ENCODE data around the gene UNKL.
"Not testable (repeated sequence)": the region's sequence is repeated elsewhere in the genome, so short reads cannot be mapped to it uniquely, and the experiment has no call there.

UNKL gene

GRCh38 chr16:1337486-1337885 is 77.0 kb downstream of the UNKL start:
- DNase-seq (ENCODE audit: low read depth) = no peak

- no peak for DNase-seq (ENCODE audit: low read depth)
Observed at GRCh38 chr16:1336619-1337018, 77.9 kb downstream of the UNKL start.

DNA sequence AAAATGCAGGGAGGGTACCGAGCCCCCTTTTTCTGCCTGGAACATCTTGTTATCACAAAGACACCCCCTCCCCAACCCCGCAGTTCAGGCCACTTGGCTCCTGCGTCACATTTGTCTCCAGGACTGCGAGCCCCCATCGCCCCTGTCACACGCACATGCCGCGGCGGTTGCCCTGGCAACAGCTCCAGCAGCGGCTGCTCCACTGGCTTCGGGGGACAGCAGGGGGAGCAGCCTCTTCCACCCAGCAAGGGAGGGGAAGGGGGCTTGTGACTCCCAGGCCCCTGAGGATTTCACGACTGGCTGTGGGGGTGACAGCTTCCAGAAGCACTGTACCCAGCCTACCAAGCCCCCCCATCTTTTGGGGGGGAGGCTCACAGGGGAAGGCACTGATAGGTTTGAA is 78.5 kb downstream of the UNKL start:
- no peak for DNase-seq (ENCODE audit: low read depth)

- no peak for DNase-seq (ENCODE audit: low read depth)
Observed at GRCh38 chr16:1335211-1335971, 79.1 kb downstream of the UNKL start.

GRCh38 chr16:1334739-1335138 is 79.8 kb downstream of the UNKL start:
- no peak for DNase-seq (ENCODE audit: low read depth)

DNA sequence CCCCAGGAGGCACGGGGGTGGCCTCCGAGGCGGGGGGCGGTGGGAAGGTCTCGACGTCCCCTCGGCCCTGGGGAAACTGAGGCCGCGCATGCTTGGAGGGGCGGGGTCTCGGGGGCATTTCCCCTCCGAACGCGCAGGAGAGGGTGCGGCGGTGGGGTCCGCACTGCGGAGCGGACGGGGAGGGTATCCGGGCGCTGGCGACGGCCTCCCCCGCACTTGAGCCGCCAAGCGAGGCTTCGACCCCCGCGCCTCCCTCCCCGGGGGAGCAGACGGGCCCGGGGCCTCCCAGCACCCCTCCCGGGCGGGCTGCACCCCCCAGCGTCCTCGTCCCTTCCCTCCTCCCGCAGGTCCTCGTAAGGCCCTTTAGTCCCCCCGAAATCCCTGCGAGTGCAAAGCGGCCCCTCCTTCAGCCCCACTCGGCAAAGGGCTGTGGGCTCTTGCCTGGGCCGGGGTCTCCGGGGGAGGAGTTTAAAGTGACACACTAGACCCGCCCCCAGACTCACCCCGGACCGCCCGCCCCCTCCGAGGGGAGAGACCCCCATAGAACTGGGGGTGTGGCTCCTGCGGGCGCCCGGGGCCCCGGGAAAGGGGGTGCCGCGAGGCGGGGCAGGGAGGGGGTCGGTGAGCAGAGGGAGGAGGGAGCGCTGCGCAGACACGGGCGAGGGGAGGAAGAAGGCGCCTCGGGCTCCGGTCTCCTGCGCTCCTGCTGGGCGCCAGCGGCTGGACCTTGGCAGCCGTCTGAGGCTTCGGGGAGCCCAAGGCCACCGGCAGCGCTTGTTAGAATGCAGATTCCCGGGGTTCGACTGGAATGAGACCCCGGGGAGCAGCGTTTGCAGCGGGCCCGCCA is 80.4 kb downstream of the UNKL start:
- no peak for DNase-seq (ENCODE audit: low read depth)

DNA sequence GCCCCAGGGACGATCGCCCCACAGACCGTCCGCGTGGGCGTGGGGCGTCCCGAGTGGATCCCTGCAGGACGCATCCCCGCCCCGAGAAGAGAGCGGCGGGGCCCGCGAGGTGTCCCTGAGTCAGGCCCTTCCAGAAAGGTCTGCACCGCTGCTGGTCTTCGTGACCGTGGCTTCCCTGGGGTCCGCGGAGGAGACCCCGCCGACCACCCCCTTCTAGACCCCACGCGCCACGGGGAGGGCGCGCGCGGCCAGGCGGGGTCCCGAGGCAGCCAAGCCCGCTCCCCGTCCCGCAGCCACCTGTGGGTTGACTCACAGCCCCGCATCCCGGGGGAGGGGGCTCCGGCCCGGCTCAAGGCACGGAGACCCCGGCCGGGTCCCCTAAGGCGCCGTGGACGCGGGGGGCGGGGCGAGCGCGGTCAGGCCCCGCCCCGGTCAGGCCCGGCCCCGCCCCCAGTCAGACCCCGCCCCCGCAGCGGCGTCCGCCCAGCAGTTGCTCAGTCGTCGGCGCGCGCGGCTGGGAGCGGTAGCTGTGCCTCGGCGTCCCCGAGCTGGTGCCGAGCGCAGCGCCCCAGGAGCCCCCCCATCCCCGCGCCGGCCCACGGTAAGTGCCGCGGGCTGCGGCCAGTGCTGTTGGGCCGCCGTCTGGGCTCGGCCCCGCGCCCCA is 81.2 kb downstream of the UNKL start, which contains the start of gene BAIAP3:
Gene BAIAP3, plus strand, starts transcription at position 497 of the 664 bp plus-strand sequence. CDS start 4,905 bp downstream, outside the sequence.
- no peak for DNase-seq (ENCODE audit: low read depth)

GRCh38 chr16:1332618-1333148 is 81.8 kb downstream of the UNKL start:
- no peak for DNase-seq (ENCODE audit: low read depth)

GRCh38 chr16:1331712-1332617 is 82.5 kb downstream of the UNKL start:
- no peak for DNase-seq (ENCODE audit: low read depth)

DNA sequence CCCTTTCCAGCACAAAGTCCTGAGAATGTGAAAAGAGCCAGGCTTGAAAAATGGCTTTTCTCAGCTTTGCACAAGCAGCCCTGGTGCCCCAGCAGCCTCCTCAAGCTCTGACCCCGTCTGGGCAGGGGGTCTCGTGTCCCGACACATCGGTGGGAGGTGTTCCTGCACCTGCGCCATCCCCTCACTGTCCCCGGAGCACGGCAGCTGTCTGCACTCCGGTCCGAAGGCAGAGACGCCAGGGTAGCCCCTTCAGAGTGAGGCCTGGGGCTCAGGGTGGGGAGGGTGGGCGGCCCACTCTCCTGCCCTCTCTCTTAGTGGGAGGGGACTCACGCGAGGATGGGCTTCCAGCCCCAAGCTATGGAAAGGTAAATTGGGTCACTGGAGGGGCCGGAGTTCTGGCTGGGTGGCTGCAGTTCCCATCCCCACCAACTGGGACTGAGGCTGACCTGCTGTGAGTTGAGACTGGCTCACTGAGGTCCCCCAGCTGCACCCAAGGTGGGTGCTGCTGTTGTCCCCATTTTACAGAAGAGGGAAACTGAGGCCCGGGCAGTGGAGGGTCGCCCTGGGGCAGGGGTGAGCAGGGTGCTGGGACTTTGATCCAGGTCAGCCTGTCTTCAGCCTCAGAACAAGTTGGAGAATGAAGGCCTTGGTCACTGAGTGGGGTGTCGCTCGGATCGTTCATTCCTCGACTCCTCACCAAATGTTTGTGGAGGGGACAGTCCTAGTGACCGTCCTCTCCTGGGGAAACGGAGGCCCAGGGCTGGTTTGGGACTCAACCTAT is 83.4 kb downstream of the UNKL start:
- DNase-seq (ENCODE audit: low read depth) = no peak

GRCh38 chr16:1330260-1330914 is 84.1 kb downstream of the UNKL start:
- no peak for DNase-seq (ENCODE audit: low read depth)

DNA sequence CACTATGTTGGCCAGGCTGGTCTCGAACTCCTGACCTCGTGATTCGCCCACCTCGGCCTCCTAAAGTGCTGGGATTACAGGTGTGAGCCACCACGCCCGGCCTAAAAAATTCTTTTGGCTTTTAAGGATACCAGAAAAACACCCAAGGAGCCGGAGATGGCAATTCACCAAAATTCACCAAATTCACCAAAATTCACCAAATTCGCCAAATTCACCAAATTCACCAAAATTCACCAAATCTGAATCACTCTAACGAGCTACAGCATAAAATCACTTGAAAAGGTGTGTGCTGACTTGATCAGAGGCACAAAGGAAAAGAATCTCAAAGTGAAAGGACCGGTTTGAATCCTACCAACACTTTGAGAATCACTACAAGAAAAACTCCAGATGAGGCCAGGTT is 85.5 kb downstream of the UNKL start:
- not testable (repeated sequence) for DNase-seq (ENCODE audit: low read depth)

GRCh38 chr16:1328136-1328535 is 86.4 kb downstream of the UNKL start:
- not testable (repeated sequence) for DNase-seq (ENCODE audit: low read depth)

- no peak for DNase-seq (ENCODE audit: low read depth)
Observed at GRCh38 chr16:1327619-1327947, 86.9 kb downstream of the UNKL start.

DNA sequence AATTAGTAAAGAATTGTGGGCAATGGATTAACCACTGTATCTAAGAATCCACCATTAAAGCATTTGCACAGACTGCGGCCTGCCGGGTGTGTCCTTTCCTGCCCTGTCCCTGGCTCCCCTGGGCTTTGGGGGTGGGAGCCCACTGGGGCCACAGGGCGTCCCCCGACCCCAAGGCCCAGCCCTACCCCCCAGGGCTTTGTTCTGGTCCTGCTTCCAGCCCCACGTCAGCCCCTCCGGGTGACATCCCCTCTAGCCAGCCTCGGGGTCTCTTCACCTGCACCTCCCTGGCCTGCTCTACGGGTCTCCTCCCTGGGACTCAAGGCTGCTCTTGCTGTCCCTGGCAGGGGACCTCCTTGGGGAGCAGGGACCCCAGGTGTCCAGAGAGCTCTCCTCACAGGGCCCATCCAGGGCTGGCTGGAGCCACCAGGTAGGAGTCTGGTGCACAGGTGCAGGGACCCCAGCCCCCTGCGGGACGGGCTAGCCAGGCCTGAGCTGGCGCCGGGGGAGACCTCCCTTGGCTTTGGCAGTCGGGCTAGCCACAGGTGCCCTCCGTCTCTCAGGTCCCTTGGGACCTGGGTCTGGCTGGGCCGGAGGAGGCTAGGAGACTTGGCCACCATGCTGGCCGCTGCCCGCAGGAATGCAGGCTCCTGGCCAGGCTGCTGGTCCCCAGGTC is 87.4 kb downstream of the UNKL start:
- DNase-seq (ENCODE audit: low read depth) = no peak

- no peak for DNase-seq (ENCODE audit: low read depth)
Observed at GRCh38 chr16:1326391-1326790, 88.1 kb downstream of the UNKL start.

DNA sequence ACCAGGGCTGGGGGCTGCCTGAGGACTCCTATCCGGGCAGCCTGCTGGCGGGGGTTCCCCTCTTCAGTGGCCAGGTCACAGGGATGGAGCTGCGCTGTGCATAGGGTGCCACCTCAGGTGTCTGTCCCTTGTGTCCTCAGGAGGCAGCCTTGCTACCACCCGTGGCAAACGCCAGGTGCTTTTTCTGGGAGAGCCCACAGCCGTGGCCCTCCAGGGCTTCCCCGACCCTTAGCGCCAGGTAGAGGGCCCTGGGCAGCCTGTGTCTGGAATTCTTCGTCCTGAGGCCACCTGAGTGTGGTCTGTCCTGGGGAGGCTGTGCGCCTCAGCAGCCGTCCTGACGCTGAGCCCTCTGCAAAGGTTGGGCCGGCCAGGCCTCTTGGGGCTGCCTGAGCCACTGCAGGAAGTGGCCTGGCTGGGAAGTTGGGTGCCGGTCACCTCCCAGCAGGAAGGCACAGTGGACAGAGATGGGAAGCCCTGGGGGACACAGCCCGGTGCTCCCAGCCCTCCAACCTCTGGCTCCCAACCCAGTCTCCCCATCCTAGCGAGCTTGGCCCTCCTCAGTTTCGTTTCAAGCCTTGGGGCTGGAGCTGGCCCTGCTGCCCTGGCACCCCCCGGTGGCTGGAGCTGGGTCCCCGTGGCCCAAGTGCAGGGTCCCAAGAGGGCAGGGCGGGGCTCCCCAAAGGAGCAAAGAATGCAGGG is 88.7 kb downstream of the UNKL start:
- no peak for DNase-seq (ENCODE audit: low read depth)

DNA sequence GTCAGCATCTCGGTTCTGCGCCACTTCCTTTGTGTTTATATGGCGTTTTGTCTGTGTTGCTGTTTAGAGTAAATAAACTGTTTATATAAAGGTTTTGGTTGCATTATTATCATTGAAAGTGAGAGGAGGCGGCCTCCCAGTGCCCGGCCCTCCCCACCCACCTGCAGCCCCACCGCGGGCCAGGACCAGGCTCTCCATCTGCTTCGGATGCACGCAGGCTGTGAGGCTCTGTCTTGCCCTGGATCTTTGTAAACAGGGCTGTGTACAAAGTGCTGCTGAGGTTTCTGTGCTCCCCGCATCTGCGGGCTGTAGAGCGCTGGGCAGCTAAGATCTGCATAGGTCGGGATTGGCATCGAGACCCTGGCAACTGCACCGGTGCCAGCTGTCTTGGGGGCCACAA is 89.2 kb downstream of the UNKL start:
- no peak for DNase-seq (ENCODE audit: low read depth)

GRCh38 chr16:1324286-1324826 is 90.1 kb downstream of the UNKL start:
- no peak for DNase-seq (ENCODE audit: low read depth)
